Stimulated activated CD4-positive, alpha-beta T cell treated with anti-CD3 and anti-CD28 coated beads, Interleukin-12 subunit alpha, Interleukin-12 subunit beta, amount 100 ng/mL, for 4 hours (primary cell): ENCODE measurements around the gene TPP2.

Source experiments
- DNase-seq: peaks from one replicate; pipeline ENCODE4 v3.0.0-alpha.2; 2020

The TPP2 gene

GRCh38 chr13:102597029-102597961 lies 509 bp downstream of the TPP2 start:
- peak; percentile 15 for DNase-seq

- no peak for DNase-seq
Measured at GRCh38 chr13:102598061-102598460, 1.3 kb downstream of the TPP2 start.

- no peak for DNase-seq
Measured at GRCh38 chr13:102599426-102600012, 2.7 kb downstream of the TPP2 start.

- DNase-seq: no peak
Measured at GRCh38 chr13:102606537-102607309, 9.9 kb downstream of the TPP2 start.

GRCh38 chr13:102608974-102609373 lies 12.2 kb downstream of the TPP2 start:
- no peak for DNase-seq

GRCh38 chr13:102609696-102610095 lies 12.9 kb downstream of the TPP2 start:
- DNase-seq: no peak

- no peak for DNase-seq
Measured at GRCh38 chr13:102610296-102610895, 13.6 kb downstream of the TPP2 start.

- DNase-seq: no peak
Measured at GRCh38 chr13:102617697-102618350, 21.0 kb downstream of the TPP2 start.

GRCh38 chr13:102620516-102620915 lies 23.7 kb downstream of the TPP2 start:
- no peak for DNase-seq

GRCh38 chr13:102626928-102627327 lies 30.1 kb downstream of the TPP2 start:
- DNase-seq: no peak

- no peak for DNase-seq
Measured at GRCh38 chr13:102628559-102628958, 31.8 kb downstream of the TPP2 start.

- no peak for DNase-seq
Measured at GRCh38 chr13:102631198-102631597, 34.4 kb downstream of the TPP2 start.

- no peak for DNase-seq
Measured at GRCh38 chr13:102638741-102639140, 42.0 kb downstream of the TPP2 start.

GRCh38 chr13:102642029-102642428 lies 45.2 kb downstream of the TPP2 start:
- no peak for DNase-seq

- no peak for DNase-seq
Measured at GRCh38 chr13:102642475-102642874, 45.7 kb downstream of the TPP2 start.

GRCh38 chr13:102643656-102644055 lies 46.9 kb downstream of the TPP2 start:
- DNase-seq: no peak

- DNase-seq: no peak
Measured at GRCh38 chr13:102645701-102646100, 48.9 kb downstream of the TPP2 start.

- no peak for DNase-seq
Measured at GRCh38 chr13:102648046-102648445, 51.3 kb downstream of the TPP2 start.

GRCh38 chr13:102650444-102650843 lies 53.7 kb downstream of the TPP2 start:
- no peak for DNase-seq

GRCh38 chr13:102651392-102651791 lies 54.6 kb downstream of the TPP2 start:
- DNase-seq: no peak

- DNase-seq: no peak
Measured at GRCh38 chr13:102651892-102652291, 55.1 kb downstream of the TPP2 start.

GRCh38 chr13:102654756-102655155 lies 58.0 kb downstream of the TPP2 start:
- no peak for DNase-seq

- no peak for DNase-seq
Measured at GRCh38 chr13:102657630-102658029, 60.8 kb downstream of the TPP2 start.
